Muscle of back (tissue), 13 donors: ENCODE data around the gene SLC35F4. TPM values are rescaled to one million over a fixed set of nuclear protein-coding genes. Genes with fewer than 3 reads are reported as not detected.
"Not testable (repeated sequence)": the region's sequence is repeated elsewhere in the genome, so short reads cannot be mapped to it uniquely, and the experiment has no call there.

ENCODE experiments used
- DNase-seq, 3 donors: peaks; one replicate each; pipeline versions ENCODE4 v3.0.0 to v3.0.0-alpha.2; 2013
- long read RNA-seq, 9 donors: transcript quantifications; one replicate each; lab custom pipeline, GENCODE V29; 2026
- polyA plus RNA-seq, 10 donors: library from polyadenylated mRNA; unstranded; fragments of 120-200 nt; gene quantifications; one replicate each; pipeline ENCODE4 v1.2.1, GENCODE V29; 2013; ENCODE audit not compliant: insufficient read length in 10 of 10

Gene SLC35F4
- polyA plus RNA-seq: under 1 TPM; 0.11 to 0.52 (median 0.28) TPM
- long read RNA-seq, donor 1: 0 reads
- long read RNA-seq, donor 2: 0 reads
- long read RNA-seq, donor 3: 0 reads
- long read RNA-seq, donor 4: 0 reads
- long read RNA-seq, donor 5: 0 reads
- long read RNA-seq, donor 6: 0 reads
- long read RNA-seq, donor 7: 0 reads
- long read RNA-seq, donor 8: 0 reads
- long read RNA-seq, donor 9: 0 reads

GRCh38 chr14:57865403-57866198, at the start of gene SLC35F4:
Gene SLC35F4, minus strand, starts transcription at chr14:57866092.
- DNase-seq: peak; percentile 26 to 75 (median 50)

GRCh38 chr14:57909626-57910025, 43.7 kb upstream of the SLC35F4 start:
- DNase-seq: no peak

GRCh38 chr14:57903954-57904353, 38.1 kb upstream of the SLC35F4 start:
- DNase-seq: no peak

GRCh38 chr14:57898837-57899572, 33.1 kb upstream of the SLC35F4 start:
- DNase-seq: no peak

GRCh38 chr14:57897144-57897748, 31.4 kb upstream of the SLC35F4 start:
- DNase-seq: no peak

- DNase-seq: peak in 1 of 3 donors; percentile 10
Observed at GRCh38 chr14:57889245-57889644, 23.4 kb upstream of the SLC35F4 start.

GRCh38 chr14:57884175-57884574, 18.3 kb upstream of the SLC35F4 start:
- DNase-seq: peak in 1 of 3 donors; percentile 10

- no peak for DNase-seq
Observed at GRCh38 chr14:57883061-57883460, 17.2 kb upstream of the SLC35F4 start.

GRCh38 chr14:57879516-57879915, 13.6 kb upstream of the SLC35F4 start:
- no peak for DNase-seq

- no peak for DNase-seq
Observed at GRCh38 chr14:57875985-57876384, 10.1 kb upstream of the SLC35F4 start.

- DNase-seq: no peak
Observed at GRCh38 chr14:57875296-57875695, 9.4 kb upstream of the SLC35F4 start.

GRCh38 chr14:57871459-57872080, 5.7 kb upstream of the SLC35F4 start:
- DNase-seq: peak in 2 of 3 donors; percentile 44 to 47

- no peak for DNase-seq
Observed at GRCh38 chr14:57870686-57871457, 5.0 kb upstream of the SLC35F4 start.

GRCh38 chr14:57869617-57870016, 3.7 kb upstream of the SLC35F4 start:
- DNase-seq: no peak

- DNase-seq: peak in 1 of 3 donors; percentile 33
Observed at GRCh38 chr14:57866199-57866705, 360 bp upstream of the SLC35F4 start.

GRCh38 chr14:57865066-57865402, 858 bp downstream of the SLC35F4 start:
- DNase-seq: no peak

- no peak for DNase-seq
Observed at GRCh38 chr14:57864659-57865058, 1.2 kb downstream of the SLC35F4 start.

GRCh38 chr14:57863471-57863870, 2.4 kb downstream of the SLC35F4 start:
- DNase-seq: no peak

- not testable (repeated sequence) for DNase-seq
Observed at GRCh38 chr14:57855666-57856065, 10.2 kb downstream of the SLC35F4 start.

- no peak for DNase-seq
Observed at GRCh38 chr14:57854571-57854970, 11.3 kb downstream of the SLC35F4 start.

- DNase-seq: no peak
Observed at GRCh38 chr14:57851354-57851753, 14.5 kb downstream of the SLC35F4 start.
